Smooth muscle cell (in vitro differentiated cells): ENCODE data around the gene RILPL2. TPM values are rescaled to one million over a fixed set of nuclear protein-coding genes. Genes with fewer than 3 reads are reported as not detected.
A peak's percentile ranks its signal among the peaks of the same experiment; 100 is the strongest.
"Not testable (repeated sequence)": the region's sequence is repeated elsewhere in the genome, so short reads cannot be mapped to it uniquely, and the experiment has no call there.

Experiments used
- DNase-seq: peaks from one replicate; lab custom pipeline; 2025; ENCODE audit not compliant: unreplicated experiment; lab: John Stamatoyannopoulos, UW
- H2AFZ ChIP-seq: fragments of 200-600 bp; sonication (generic); 2 replicates; pipeline ENCODE4 v1.6.0; 2016; ENCODE audit warnings: antibody characterized with exemption, low read depth, mild to moderate bottlenecking
- H3F3A ChIP-seq: fragments of 200-600 bp; sonication (generic); 2 replicates; pipeline ENCODE4 v1.6.0; 2017; ENCODE audit warnings: antibody characterized with exemption, low read depth
- H3K27ac ChIP-seq: fragments of 200-600 bp; sonication (generic); 2 replicates; pipeline ENCODE4 v1.5.1; 2016; ENCODE audit warnings: low read depth, mild to moderate bottlenecking
- H3K27me3 ChIP-seq: fragments of 200-600 bp; sonication (generic); 2 replicates; pipeline ENCODE4 v1.6.1; 2016; ENCODE audit warnings: low read depth, mild to moderate bottlenecking
- H3K36me3 ChIP-seq: fragments of 200-600 bp; sonication (generic); 2 replicates; pipeline ENCODE4 v1.5.1; 2016; ENCODE audit warnings: low read depth
- H3K4me1 ChIP-seq: fragments of 200-600 bp; sonication (generic); 2 replicates; pipeline ENCODE4 v1.5.1; 2016; ENCODE audit warnings: low read depth
- H3K4me2 ChIP-seq: fragments of 200-600 bp; sonication (generic); 2 replicates; pipeline ENCODE4 v1.6.0; 2016; ENCODE audit warnings: mild to moderate bottlenecking
- H3K4me3 ChIP-seq: fragments of 200-600 bp; sonication (generic); 2 replicates; pipeline ENCODE4 v1.5.1; 2016; ENCODE audit warnings: mild to moderate bottlenecking
- H3K79me2 ChIP-seq: fragments of 200-600 bp; sonication (generic); 2 replicates; pipeline ENCODE4 v1.6.0; 2016; ENCODE audit warnings: low read depth, mild to moderate bottlenecking
- H3K9ac ChIP-seq: fragments of 200-600 bp; sonication (generic); 2 replicates; pipeline ENCODE4 v1.6.0; 2016; ENCODE audit warnings: low read depth
- H3K9me3 ChIP-seq: fragments of 200-600 bp; sonication (generic); replicated peaks from 2 replicates; pipeline ENCODE4 v1.5.1; 2016; ENCODE audit warnings: low read depth
- H4K20me1 ChIP-seq: fragments of 200-600 bp; sonication (generic); 2 replicates; pipeline ENCODE4 v1.6.0; 2016; ENCODE audit warnings: low read depth
- WGBS: methylation state at CpG from one replicate; pipeline ENCODE4 v1.1.7; 2016; ENCODE audit warnings: low lambda C conversion rate; 5-methylcytosine and 5-hydroxymethylcytosine counted together
- polyA plus RNA-seq: library from polyadenylated mRNA; unstranded; fragments of >200 nt; fragmentation: Nextera tagmentation; extraction: Ambion mirVana; gene quantifications from 2 replicates; pipeline ENCODE4 v1.2.1, GENCODE V29; 2016
- total RNA-seq: library from RNA; depleted of rRNA; stranded (reverse); fragments of >200 nt; gene quantifications from 2 replicates; pipeline ENCODE4 v1.2.3, GENCODE V29; 2014
- TF ChIP-seq, protein P1 (sequence below): fragments of 200-600 bp; sonication (generic); IDR thresholded peaks from 2 replicates; pipeline ENCODE4 v1.5.1; 2017; ENCODE audit warnings: borderline replicate concordance, mild to moderate bottlenecking, antibody characterized with exemption; ENCODE audit not compliant: insufficient read depth, poor library complexity, severe bottlenecking

The RILPL2 gene
- total and polyA plus RNA-seq, 2 experiments from 2014 or later = 0.85 to 2.2 TPM

DNA sequence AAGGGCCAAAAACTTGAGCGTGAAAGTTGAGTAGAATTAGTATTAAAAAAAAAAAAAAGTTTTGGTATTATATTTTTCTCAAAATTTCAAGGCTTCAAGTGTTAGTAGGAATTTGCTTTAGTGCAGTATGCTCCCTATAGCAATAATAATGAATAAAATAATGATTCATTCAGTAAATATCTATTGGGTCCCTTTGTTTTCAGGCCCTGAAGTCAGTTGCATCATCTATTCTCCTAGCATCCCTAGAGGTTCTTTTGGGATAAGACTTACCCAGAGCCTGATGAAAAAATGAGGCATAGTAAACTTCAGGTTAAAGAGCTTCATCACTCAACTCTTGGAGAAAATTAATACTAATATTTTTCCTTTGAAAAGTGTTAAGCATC lies 51.5 kb downstream of the RILPL2 start:
- Histone ChIP-seq H3K9ac (peak overlapping the region; percentile 71), H3K4me1 (peaks cover 8% of the 10 kb centered on the region), H3K4me2 (peak overlapping the region; percentile 99), H3K9me3 (no peaks in the 10 kb centered on the region), H3K4me3 (peak overlapping the region; percentile 90), H3K79me2 (peaks cover 35% of the 10 kb centered on the region), H4K20me1 (peaks cover 4% of the 10 kb centered on the region), H3F3A (peaks cover 5% of the 10 kb centered on the region), H2AFZ (peak overlapping the region; percentile 89), H3K27ac (peak overlapping the region; percentile 43), H3K27me3 (no peaks in the 10 kb centered on the region), H3K36me3 (no peaks in the 10 kb centered on the region)
- WGBS = 0% methylated on average over 1 of the region's 1 CpG
- TF ChIP-seq, protein P1, sequence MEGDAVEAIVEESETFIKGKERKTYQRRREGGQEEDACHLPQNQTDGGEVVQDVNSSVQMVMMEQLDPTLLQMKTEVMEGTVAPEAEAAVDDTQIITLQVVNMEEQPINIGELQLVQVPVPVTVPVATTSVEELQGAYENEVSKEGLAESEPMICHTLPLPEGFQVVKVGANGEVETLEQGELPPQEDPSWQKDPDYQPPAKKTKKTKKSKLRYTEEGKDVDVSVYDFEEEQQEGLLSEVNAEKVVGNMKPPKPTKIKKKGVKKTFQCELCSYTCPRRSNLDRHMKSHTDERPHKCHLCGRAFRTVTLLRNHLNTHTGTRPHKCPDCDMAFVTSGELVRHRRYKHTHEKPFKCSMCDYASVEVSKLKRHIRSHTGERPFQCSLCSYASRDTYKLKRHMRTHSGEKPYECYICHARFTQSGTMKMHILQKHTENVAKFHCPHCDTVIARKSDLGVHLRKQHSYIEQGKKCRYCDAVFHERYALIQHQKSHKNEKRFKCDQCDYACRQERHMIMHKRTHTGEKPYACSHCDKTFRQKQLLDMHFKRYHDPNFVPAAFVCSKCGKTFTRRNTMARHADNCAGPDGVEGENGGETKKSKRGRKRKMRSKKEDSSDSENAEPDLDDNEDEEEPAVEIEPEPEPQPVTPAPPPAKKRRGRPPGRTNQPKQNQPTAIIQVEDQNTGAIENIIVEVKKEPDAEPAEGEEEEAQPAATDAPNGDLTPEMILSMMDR = no peak
- no peak for DNase-seq

DNA sequence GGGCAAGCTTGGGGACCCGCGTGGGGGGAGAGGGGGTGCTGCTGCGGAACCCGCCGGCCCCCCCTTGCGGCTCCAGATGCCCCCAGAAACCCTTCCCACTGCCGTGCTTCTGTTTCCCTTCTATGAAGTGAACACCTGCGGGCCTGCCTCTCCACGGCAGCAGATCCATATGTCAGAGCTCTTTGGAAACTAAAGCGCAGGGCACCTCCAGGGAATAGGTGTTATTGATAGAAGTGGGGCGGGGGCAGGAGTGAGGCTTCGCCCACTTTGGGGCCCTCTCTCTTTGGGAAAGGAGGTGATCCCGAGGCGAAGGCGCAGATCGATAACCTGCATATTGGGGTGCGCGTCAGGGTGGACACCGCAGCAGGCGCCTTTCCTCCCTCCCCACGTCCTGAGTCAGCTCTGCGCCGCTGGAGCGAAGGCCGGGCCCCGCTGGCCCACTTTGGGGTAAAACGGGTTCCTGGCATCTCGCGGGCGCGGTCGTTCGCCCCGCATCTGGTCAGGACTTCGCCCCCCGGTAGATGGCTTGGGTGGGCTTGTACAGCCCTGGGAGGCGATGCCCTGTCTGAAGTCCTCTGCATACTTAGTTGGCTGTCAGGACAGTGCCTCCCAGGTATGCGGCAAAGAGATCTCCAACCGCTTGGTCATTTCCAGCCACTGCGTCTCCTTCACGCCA lies 52.0 kb downstream of the RILPL2 start:
- Histone ChIP-seq H3K27ac (peak overlapping the region; percentile 43), H3K36me3 (no peaks in the 10 kb centered on the region), H3K4me3 (peak overlapping the region; percentile 90), H3K79me2 (peaks cover 31% of the 10 kb centered on the region), H3K9ac (peak overlapping the region; percentile 71), H3K9me3 (no peaks in the 10 kb centered on the region), H2AFZ (peak overlapping the region; percentile 89), H3K4me1 (peaks cover 5% of the 10 kb centered on the region), H3F3A (peaks cover 5% of the 10 kb centered on the region), H3K27me3 (no peaks in the 10 kb centered on the region), H3K4me2 (peak overlapping the region; percentile 99), H4K20me1 (no peaks in the 10 kb centered on the region)
- TF ChIP-seq, protein P1 = peak; percentile 4
- 2% methylated on average over 34 of the region's 41 CpGs for WGBS
- peak; percentile 14 for DNase-seq

GRCh38 chr12:123382684-123383083 lies 53.8 kb downstream of the RILPL2 start:
- Histone ChIP-seq H3K27ac (no peak overlapping the region), H3K4me2 (no peak overlapping the region), H3K79me2 (peaks cover 31% of the 10 kb centered on the region), H3K36me3 (no peaks in the 10 kb centered on the region), H2AFZ (no peak overlapping the region), H3K9ac (no peak overlapping the region), H4K20me1 (no peaks in the 10 kb centered on the region), H3K27me3 (no peaks in the 10 kb centered on the region), H3F3A (peaks cover 5% of the 10 kb centered on the region), H3K9me3 (no peaks in the 10 kb centered on the region), H3K4me3 (no peak overlapping the region), H3K4me1 (no peaks in the 10 kb centered on the region)
- no peak for DNase-seq
- 97% methylated on average over 10 of the region's 14 CpGs for WGBS
- TF ChIP-seq, protein P1 = no peak

- Histone ChIP-seq H3K4me1 (no peaks in the 10 kb centered on the region), H3K79me2 (no peaks in the 10 kb centered on the region), H3K27ac (no peak overlapping the region), H3K4me2 (no peak overlapping the region), H3K36me3 (no peaks in the 10 kb centered on the region), H3F3A (peaks cover 5% of the 10 kb centered on the region), H4K20me1 (no peaks in the 10 kb centered on the region), H3K4me3 (no peak overlapping the region), H3K9me3 (no peaks in the 10 kb centered on the region), H3K9ac (no peak overlapping the region), H3K27me3 (no peaks in the 10 kb centered on the region), H2AFZ (no peak overlapping the region)
- 88% methylated on average over 5 of the region's 5 CpGs for WGBS
- no peak for DNase-seq
- TF ChIP-seq, protein P1 = no peak
Observed at GRCh38 chr12:123379391-123379790, 57.1 kb downstream of the RILPL2 start.

GRCh38 chr12:123372415-123372814 lies 64.1 kb downstream of the RILPL2 start:
- H3K79me2 ChIP-seq, H3K27me3 ChIP-seq, H3K9me3 ChIP-seq, H3F3A ChIP-seq, H3K9ac ChIP-seq, H3K4me1 ChIP-seq, H3K27ac ChIP-seq, H3K4me3 ChIP-seq, DNase-seq, H3K36me3 ChIP-seq, H2AFZ ChIP-seq, H4K20me1 ChIP-seq, H3K4me2 ChIP-seq: not testable (repeated sequence)
- 91% methylated on average over 5 of the region's 5 CpGs for WGBS
